OCI-LY1 (cell line): Measurements from ENCODE around the gene MS4A10.

Source experiments
- EZH2 ChIP-seq: fragments of 200-600 bp; sonication (generic), shearing (Covaris generic); IDR thresholded peaks from 2 replicates; pipeline ENCODE4 v1.8.0; 2017; ENCODE audit warnings: borderline replicate concordance, mixed run types, mild to moderate bottlenecking, antibody characterized with exemption, low read length, moderate library complexity, mixed read lengths
- TF ChIP-seq, protein P1 (sequence below): fragments of 200-600 bp; sonication (generic), shearing (Covaris generic); IDR thresholded peaks from 2 replicates; pipeline ENCODE4 v1.5.1; 2017; ENCODE audit warnings: mild to moderate bottlenecking, antibody characterized with exemption, low read length, moderate library complexity, mixed read lengths

DNA sequence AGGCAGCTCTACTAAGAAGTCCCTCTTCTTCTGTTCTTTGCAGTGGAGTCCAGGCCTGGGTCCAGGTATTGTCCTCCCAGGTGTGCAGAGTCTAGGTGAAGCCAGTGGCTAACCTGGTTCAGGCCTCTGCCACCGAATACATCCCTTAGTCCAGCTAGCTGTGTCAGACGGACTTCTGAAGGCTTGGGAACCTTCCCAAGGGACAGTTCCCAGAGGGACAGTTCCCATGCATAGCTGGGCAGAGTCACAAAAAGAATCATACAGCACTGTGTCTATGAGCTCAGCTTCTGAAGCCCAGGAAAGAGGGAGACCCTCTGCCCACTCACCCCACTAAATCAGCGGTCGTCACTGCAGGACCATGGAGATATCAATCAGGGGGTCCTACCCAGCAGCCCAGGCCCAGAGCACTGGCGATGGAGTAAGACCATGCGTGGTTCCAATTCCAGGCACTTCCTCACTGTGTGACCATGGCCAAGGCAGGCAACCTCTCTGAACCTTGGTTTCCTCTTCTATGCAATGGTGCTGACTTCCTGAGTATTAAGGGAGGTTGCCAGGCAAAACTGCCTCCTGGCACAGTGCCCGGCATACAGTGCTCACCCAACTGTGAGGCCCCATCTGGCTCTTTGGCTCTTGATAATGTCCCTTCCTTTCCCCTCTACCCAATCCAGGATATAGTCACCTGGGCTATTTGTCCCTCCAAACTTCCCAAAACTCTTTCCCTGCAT, 3.4 kb downstream of the MS4A10 start:
- no peak for TF ChIP-seq EZH2
- TF ChIP-seq, protein P1, sequence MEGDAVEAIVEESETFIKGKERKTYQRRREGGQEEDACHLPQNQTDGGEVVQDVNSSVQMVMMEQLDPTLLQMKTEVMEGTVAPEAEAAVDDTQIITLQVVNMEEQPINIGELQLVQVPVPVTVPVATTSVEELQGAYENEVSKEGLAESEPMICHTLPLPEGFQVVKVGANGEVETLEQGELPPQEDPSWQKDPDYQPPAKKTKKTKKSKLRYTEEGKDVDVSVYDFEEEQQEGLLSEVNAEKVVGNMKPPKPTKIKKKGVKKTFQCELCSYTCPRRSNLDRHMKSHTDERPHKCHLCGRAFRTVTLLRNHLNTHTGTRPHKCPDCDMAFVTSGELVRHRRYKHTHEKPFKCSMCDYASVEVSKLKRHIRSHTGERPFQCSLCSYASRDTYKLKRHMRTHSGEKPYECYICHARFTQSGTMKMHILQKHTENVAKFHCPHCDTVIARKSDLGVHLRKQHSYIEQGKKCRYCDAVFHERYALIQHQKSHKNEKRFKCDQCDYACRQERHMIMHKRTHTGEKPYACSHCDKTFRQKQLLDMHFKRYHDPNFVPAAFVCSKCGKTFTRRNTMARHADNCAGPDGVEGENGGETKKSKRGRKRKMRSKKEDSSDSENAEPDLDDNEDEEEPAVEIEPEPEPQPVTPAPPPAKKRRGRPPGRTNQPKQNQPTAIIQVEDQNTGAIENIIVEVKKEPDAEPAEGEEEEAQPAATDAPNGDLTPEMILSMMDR: no peak
